ENCODE measurements around the gene LRRTM4. TPM values are rescaled to one million over a fixed set of nuclear protein-coding genes. Genes with fewer than 3 reads are reported as not detected.

LRRTM4 gene
- total RNA-seq, 4 donors from 2014 or later, result not detected

GRCh38 chr2:77028032-77028600 is 494.1 kb downstream of the LRRTM4 start:
- 70 to 85% methylated on average over 3 of the region's 3 CpGs for WGBS, 2 donors

GRCh38 chr2:77025714-77026113 is 496.5 kb downstream of the LRRTM4 start:
- no peaks in the 10 kb centered on the region for H3K9me3 ChIP-seq
- DNase-seq, result no peak
- intact Hi-C loops (cut with DNase I), result no loop called here
- H3K36me3 ChIP-seq, result no peaks in the 10 kb centered on the region
- H3K4me1 ChIP-seq, result no peaks in the 10 kb centered on the region
- H3K27me3 ChIP-seq, result no peaks in the 10 kb centered on the region
- 72 to 82% methylated on average over 4 of the region's 4 CpGs for WGBS, 2 donors
- TF ChIP-seq POLR2A (IDR thresholded peaks at IDR 0.05), result no peak
- H3K4me3 ChIP-seq (replicated peaks in 1 of 3), result no peak overlapping the region
- H3K27ac ChIP-seq, result no peak overlapping the region

More at GRCh38 chr2:77028032-77028600, 494.1 kb downstream of the LRRTM4 start:
- Histone ChIP-seq H3K4me3 (replicated peaks in 1 of 3) (no peak overlapping the region), H3K27me3 (no peaks in the 10 kb centered on the region), H3K9me3 (no peaks in the 10 kb centered on the region), H3K27ac (no peak overlapping the region), H3K36me3 (no peaks in the 10 kb centered on the region), H3K4me1 (no peaks in the 10 kb centered on the region)
- no peak for TF ChIP-seq POLR2A (IDR thresholded peaks at IDR 0.05)
- TF ChIP-seq CTCF (IDR thresholded peaks at IDR 0.05), result no peak
- no peak for DNase-seq
- intact Hi-C loops (cut with DNase I), result no loop called here

- TF ChIP-seq CTCF (IDR thresholded peaks at IDR 0.05) (no peak), POLR2A (IDR thresholded peaks at IDR 0.05) (no peak)
- 59 to 81% methylated on average over 3 of the region's 3 CpGs for WGBS, 2 donors
- DNase-seq, result no peak
- Histone ChIP-seq H3K4me3 (replicated peaks in 1 of 3) (no peak overlapping the region), H3K9me3 (no peaks in the 10 kb centered on the region), H3K4me1 (no peaks in the 10 kb centered on the region), H3K27ac (no peak overlapping the region), H3K27me3 (no peaks in the 10 kb centered on the region), H3K36me3 (no peaks in the 10 kb centered on the region)
- intact Hi-C loops (cut with DNase I), result no loop called here
Observed at GRCh38 chr2:77021161-77021560, 501.0 kb downstream of the LRRTM4 start.

GRCh38 chr2:77018219-77018618 is 504.0 kb downstream of the LRRTM4 start:
- Histone ChIP-seq H3K9me3 (no peaks in the 10 kb centered on the region), H3K27me3 (no peaks in the 10 kb centered on the region), H3K4me3 (replicated peaks in 1 of 3) (no peak overlapping the region), H3K36me3 (no peaks in the 10 kb centered on the region), H3K27ac (no peak overlapping the region), H3K4me1 (no peaks in the 10 kb centered on the region)
- 67 to 69% methylated on average over 1 of the region's 1 CpG for WGBS, 2 donors
- intact Hi-C loops (cut with DNase I), result no loop called here
- DNase-seq, result no peak
- TF ChIP-seq CTCF (IDR thresholded peaks at IDR 0.05) (no peak), POLR2A (IDR thresholded peaks at IDR 0.05) (no peak)

GRCh38 chr2:77017355-77017745 is 504.8 kb downstream of the LRRTM4 start:
- no peak overlapping the region for H3K27ac ChIP-seq
- H3K36me3 ChIP-seq, result no peaks in the 10 kb centered on the region
- no peak overlapping the region for H3K4me3 ChIP-seq (replicated peaks in 1 of 3)
- intact Hi-C loops (cut with DNase I), result no loop called here
- H3K9me3 ChIP-seq, result no peaks in the 10 kb centered on the region
- H3K27me3 ChIP-seq, result no peaks in the 10 kb centered on the region
- H3K4me1 ChIP-seq, result no peaks in the 10 kb centered on the region
- TF ChIP-seq CTCF (IDR thresholded peaks at IDR 0.05) (no peak), POLR2A (IDR thresholded peaks at IDR 0.05) (no peak)
- 68 to 75% methylated on average over 3 of the region's 3 CpGs for WGBS, 2 donors
- no peak for DNase-seq

All from thyroid gland (tissue), 4 donors.